ENCODE measurements around the gene MAU2.

The MAU2 gene

GRCh38 chr19:19305696-19306095 lies 14.9 kb upstream of the MAU2 start:
- no peak for DNase-seq (ENCODE audit: low spot score)

- DNase-seq (ENCODE audit: low spot score): no peak
These were observed 14.4 kb upstream of the MAU2 start for GRCh38 chr19:19306191-19306590.

GRCh38 chr19:19308373-19308772 lies 12.3 kb upstream of the MAU2 start:
- DNase-seq (ENCODE audit: low spot score): no peak

GRCh38 chr19:19315444-19315843 lies 5.2 kb upstream of the MAU2 start:
- DNase-seq (ENCODE audit: low spot score): no peak

- DNase-seq (ENCODE audit: low spot score): no peak
These were observed 4.5 kb upstream of the MAU2 start for GRCh38 chr19:19316082-19316481.

GRCh38 chr19:19319732-19320360 lies 783 bp upstream of the MAU2 start:
- no peak for DNase-seq (ENCODE audit: low spot score)

- no peak for DNase-seq (ENCODE audit: low spot score)
These were observed 530 bp downstream of the MAU2 start for GRCh38 chr19:19321141-19321577.

- DNase-seq (ENCODE audit: low spot score): no peak
These were observed 3.6 kb downstream of the MAU2 start for GRCh38 chr19:19324059-19324770.

- DNase-seq (ENCODE audit: low spot score): no peak
These were observed 7.0 kb downstream of the MAU2 start for GRCh38 chr19:19327672-19328071.

- no peak for DNase-seq (ENCODE audit: low spot score)
These were observed 8.5 kb downstream of the MAU2 start for GRCh38 chr19:19329126-19329525.

- DNase-seq (ENCODE audit: low spot score): no peak
These were observed 13.7 kb downstream of the MAU2 start for GRCh38 chr19:19334063-19334988.

- DNase-seq (ENCODE audit: low spot score): no peak
These were observed 14.3 kb downstream of the MAU2 start for GRCh38 chr19:19334989-19335344.

- no peak for DNase-seq (ENCODE audit: low spot score)
These were observed 15.0 kb downstream of the MAU2 start for GRCh38 chr19:19335408-19336158.

GRCh38 chr19:19336597-19336996 lies 16.0 kb downstream of the MAU2 start:
- no peak for DNase-seq (ENCODE audit: low spot score)

GRCh38 chr19:19337120-19337519 lies 16.5 kb downstream of the MAU2 start:
- DNase-seq (ENCODE audit: low spot score): no peak

- no peak for DNase-seq (ENCODE audit: low spot score)
These were observed 17.5 kb downstream of the MAU2 start for GRCh38 chr19:19338082-19338481.

- DNase-seq (ENCODE audit: low spot score): no peak
These were observed 20.4 kb downstream of the MAU2 start for GRCh38 chr19:19341026-19341425.

- no peak for DNase-seq (ENCODE audit: low spot score)
These were observed 21.7 kb downstream of the MAU2 start for GRCh38 chr19:19342086-19343015.

GRCh38 chr19:19343016-19343362 lies 22.4 kb downstream of the MAU2 start:
- no peak for DNase-seq (ENCODE audit: low spot score)

- DNase-seq (ENCODE audit: low spot score): no peak
These were observed 23.1 kb downstream of the MAU2 start for GRCh38 chr19:19343762-19344161.

GRCh38 chr19:19345232-19345631 lies 24.6 kb downstream of the MAU2 start:
- no peak for DNase-seq (ENCODE audit: low spot score)

Measured in putamen (tissue), 1 donor.